DMS153 treated with DMSO at 0.1 percent for 48 hours (cell line): Measurements from ENCODE around the gene SPO11.
A peak's percentile ranks its signal among the peaks of the same experiment; 100 is the strongest.

Source experiments
- DNase-seq: peaks from one replicate; lab custom pipeline; 2025; ENCODE audit not compliant: unreplicated experiment; lab: John Stamatoyannopoulos, UW

SPO11 gene

DNA sequence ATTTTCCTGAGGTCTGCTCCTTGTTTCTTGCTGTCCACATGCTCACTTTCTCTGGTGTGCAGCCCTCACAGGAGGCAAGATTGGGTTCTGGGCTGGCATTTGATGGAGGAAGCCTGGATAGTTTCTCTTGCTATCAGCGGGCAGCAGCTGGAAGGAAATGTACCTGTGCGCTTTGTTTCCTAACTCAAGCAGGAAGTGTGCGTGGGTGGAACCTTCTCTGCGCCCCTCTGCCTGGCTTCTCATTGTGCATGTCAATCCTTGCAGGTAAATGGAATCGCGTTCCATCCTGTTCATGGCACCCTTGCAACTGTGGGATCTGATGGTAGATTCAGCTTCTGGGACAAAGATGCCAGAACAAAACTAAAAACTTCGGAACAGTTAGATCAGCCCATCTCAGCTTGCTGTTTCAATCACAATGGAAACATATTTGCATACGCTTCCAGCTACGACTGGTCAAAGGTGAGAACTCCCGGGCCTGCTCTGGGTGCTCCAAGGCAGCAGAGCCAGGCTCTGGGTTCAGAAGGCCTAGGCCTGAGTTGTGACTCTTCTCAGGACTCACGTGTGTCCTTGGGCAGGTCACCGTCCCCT, 44.8 kb downstream of the SPO11 start:
- DNase-seq: no peak

DNA sequence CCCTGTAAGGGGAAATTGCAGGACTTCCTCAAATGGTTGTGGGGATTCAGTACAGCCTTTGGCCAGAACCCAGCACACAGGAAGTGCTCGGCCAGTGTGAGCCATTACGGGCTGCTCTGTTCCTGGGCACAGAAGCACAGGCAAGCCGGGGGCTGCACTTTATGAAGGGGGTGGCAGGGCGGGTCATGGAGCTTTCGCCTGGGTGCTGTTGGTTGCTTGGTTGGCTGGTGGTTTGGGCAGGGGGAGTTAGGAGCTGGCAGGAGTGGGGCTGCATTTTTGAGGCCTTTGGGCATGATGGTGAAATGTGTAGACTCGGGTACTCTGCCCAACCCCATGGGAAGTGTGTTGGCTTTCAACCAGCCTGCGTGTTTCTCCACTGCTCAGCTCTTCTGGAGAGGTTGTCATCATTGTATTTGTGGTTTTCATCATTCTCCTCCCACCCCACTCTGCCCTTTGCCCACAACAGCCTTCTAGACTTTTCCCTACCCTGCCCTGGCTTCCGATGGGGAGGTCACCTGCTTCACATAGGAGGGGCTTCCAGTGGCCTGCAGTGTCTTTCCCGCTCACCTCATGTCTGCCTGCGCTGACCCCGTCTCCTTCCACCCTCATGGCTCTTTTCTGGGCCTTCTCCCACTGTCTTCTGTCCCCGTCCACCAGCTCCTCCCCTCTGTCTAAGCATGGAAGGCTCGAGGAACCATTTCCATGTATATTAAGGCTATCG, 45.5 kb downstream of the SPO11 start:
- no peak for DNase-seq

DNA sequence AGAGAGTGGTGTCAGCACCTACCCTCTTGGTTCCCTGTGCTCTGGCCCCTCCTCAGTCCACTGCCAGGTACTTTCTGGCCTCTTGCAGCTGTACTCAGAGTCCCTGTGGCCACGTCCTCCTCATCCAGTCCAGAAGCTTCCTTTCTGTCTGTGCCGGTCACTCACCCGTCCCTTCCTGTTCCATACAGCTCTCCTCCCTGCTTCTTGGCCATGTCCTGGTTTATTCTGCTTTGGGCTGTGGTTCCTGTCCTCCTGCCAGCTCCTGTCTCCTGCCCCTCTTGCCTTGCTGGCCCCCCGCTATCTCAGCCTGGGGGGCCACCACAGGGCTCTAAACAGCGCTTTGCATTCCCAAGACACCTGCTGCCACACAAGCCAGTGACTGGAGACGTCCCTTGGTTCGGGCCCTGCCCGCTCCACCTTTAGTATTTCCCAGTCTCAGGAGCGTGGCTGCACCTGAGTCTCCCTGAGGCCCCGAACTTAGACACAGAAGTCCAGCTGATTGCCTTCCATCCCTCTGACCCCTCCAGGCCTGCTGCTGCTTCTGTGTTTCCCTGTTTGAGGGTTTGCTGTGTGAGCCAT, 46.1 kb downstream of the SPO11 start:
- no peak for DNase-seq

DNA sequence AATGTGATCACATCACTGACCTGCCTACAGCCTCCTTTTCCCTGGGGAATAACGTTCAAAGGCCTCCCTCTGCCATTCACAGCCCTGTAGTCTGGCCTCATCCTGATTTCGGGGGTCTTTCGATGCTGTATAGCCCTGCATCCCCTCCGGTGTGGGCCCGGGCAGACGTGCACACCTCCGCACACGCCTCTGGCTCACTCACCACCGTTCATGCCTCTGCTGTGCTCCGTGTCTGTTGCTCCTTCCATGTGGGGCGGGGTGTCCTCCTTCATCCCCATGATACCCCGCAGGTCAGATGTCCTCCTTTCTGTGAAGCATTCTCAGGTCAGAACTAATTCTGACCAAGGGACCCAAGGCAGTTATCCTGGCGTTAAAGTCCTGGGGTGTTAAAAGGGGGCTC, 47.7 kb downstream of the SPO11 start:
- no peak for DNase-seq

DNA sequence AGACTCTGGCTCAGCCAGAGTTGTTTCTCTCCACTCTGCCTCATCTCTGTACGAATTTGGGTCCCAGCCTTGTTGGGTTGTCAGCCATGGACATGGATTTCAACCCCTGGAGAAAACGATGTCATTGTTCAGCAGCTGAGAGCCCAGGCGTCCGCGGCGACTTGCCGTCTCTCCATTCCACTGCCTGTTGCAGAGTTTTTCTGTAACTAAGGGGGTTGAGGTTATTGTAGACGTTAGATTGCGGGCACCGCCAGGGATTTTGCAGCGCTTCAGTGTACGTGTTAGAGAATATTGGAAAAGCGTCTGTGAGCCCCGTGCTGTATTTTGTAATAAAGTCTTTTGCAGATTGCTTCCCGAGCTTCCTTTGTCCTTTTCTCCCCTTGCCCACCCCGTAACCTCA, 48.5 kb downstream of the SPO11 start:
- DNase-seq: no peak

DNA sequence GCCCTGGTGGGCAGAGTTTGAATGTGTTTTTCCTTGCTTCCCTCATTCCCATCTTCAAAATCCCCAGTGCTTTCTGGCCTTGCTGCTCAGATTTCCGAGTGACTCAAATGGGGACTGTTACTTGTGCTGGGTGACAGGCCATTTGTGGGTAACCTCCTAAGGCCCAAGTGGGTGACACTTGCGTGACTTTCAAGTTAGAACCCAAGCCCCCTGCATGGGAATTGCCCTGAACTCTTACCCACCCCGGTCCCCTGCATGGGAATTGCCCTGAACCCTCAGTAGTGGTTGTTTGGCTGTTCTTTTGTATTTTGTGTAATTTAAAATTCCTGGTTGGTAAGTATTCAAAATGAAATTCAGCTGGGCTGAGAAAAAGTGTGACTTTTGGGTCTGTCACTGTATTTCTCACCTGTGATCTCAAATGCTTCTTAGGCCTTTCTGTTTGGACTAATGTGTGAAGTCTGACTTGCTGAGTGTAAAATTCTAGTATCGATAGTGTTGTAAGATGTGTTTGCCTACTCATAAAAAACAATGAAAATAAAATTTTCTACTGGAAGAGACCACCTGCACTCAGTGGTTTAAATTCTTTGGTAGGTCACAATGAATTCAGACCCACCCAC, 49.2 kb downstream of the SPO11 start:
- no peak for DNase-seq

DNA sequence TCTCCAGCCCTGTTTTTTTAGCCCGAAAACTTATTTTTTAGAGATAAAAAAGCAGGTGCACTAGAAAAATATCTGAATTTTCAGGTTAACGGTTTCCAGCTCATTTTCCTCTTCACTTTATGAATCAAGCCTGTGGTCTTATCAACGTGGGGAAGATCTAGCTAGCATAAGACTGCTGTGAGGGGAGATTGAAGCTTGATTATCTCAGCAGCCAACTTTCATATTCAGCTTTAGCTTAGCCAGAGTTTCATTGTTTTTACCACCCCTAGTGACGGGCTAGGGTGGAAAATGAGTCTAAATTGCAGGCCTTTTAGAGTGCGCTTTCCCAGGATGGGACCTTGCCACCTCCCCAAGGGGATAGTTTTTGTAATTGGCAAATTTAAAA, 49.7 kb downstream of the SPO11 start:
- DNase-seq: no peak

DNA sequence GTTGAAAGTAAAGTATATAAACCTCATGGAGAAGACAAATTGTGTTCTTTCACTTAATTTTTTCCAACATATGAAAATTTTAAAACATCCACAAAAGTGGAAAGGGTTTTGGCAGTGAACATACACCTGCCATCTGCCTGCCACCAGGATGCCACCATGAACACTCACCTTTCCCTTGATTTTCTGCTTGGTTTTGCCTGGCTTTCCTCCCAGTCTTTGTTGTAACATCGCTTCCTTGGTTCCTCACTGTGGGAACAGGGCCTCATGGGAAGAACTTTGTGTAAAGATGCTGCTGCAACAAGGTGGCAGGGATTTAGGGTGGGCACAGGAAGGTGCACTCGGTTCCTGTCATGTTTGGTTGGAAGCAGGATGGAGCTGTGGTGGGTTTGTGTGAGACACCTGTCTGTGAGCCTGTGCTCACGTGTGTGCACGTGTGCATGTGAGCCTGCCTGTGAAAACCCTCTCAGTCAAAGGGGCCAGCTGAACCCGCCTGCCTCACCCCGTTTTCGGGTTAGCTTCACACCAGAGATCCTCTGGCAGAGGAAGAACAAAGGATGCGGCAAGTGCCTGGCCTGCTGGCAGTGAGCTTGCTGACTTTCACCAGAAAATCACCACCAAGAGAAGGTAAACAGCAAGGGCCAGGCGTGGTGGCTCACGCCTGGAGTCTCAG, 50.6 kb downstream of the SPO11 start:
- DNase-seq: no peak

DNA sequence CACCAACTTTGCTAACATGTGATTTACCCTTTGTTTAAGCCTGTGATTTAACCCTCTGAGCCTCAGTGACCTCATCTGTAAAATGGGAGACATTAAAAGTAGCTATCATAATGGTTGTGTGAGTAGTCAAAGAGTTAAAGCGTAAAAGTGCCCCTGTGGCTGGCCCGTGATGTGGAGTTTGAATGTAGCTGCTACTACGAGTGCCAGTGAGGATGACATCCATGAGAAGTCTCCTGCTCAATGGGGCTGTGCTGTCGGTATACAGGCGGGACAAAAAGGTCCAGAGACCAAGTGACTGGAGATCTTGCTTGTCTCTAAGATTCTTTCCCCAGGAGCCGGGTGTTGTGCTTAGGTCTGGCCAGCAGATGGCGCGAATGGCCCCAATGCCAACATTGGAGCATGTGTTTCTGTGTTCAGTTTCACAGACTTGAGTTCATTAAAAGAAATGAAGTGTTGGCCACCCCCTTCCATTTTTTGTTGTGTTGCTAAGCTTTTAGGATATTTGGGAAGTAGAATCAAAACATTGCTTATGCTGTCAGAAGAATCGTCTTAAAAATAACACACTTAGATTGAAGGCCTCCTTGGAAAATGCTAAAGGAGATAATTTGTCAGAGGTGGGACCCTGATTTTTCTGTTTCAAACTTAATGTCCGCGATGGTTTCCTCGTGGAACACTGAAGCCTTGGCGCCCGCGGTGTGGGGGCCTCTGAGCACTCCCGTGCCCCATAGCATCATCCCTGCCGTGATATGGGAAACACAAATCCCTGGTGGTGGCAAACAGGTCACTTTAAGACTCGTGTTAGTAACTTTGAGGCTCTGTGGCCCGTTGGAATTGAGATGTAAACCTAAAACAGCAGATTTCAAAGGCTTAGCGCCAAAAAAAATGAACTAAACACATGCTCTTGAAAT, 52.2 kb downstream of the SPO11 start:
- peak; percentile 43 for DNase-seq

DNA sequence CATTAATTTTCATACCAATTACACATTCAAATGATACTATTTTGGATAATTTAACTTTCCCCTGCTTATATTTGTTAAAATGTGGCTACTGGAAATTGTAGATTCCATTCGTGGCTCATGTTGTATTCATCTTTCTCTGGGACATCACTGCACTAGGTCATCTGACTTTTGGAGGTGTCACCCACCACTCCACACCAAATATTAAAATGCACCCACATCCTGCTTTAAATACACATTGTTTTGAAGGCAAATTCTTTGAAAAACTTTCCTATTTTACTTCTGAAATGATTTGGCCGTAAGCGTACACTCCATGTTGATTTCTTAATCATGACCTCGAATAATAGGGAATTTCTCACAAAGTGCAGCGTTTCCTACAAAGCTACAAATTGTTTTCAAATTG, 52.9 kb downstream of the SPO11 start:
- DNase-seq: no peak

DNA sequence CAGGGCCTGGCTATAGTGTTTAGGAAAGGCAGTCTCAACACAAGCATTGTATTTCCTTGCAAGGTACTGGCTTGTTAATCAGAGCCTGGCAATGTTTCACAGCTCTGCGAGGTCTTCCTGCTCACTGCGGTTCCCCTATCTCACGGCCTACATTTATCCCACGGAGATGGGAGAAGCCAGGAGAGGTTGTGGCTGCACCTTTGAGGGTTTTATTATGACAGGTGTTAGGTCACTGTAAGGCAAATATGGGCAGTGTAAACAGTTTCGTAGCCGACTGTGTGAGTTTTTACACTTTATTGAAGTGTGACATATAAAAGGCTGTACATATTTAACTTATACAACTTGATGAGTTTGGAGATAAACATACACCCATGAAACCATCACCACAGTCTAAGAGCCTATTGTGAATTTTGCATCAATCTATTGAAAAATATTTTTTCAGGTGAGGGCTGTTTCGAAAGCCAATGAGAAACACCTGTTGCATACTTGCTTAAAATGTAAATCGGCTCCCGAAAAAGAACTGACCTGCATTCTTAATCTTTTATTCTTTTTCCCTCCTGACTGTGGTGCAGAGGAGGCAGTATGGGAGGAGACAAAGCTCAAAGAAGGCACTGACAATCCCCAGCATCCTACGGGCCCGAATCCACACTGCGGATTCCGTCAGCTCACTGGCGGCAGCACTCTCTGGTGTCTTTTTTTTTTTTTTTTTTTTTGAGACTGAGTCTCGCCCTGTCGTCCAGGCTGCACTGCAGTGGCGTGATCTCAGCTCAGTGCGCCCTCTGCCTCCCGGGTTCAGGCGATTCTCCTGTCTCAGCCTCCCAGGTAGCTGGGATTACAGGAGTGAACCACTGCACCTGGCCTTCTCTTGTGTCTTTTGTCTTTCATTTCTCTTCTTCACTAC, 54.1 kb downstream of the SPO11 start:
- peak; percentile 31 for DNase-seq

DNA sequence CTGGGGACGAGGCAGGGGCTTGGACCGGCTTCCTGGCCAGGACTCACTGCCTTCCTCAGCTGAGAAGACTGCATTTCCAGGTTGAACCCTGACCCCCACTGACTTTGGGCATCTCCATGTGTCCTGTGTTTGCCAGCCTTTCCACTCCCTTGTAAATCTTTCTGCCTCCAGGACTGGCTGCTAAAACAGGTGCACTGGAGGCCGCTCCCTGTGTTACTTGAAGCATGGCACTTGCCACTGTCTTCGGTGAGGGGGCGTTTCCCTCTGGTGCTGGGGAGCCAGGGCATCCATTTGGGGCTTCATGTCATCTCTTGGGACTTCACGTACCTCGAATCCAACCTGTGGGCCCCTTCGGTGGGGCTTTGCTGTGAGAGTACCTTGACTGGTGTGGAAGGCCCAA, 54.9 kb downstream of the SPO11 start:
- DNase-seq: no peak

DNA sequence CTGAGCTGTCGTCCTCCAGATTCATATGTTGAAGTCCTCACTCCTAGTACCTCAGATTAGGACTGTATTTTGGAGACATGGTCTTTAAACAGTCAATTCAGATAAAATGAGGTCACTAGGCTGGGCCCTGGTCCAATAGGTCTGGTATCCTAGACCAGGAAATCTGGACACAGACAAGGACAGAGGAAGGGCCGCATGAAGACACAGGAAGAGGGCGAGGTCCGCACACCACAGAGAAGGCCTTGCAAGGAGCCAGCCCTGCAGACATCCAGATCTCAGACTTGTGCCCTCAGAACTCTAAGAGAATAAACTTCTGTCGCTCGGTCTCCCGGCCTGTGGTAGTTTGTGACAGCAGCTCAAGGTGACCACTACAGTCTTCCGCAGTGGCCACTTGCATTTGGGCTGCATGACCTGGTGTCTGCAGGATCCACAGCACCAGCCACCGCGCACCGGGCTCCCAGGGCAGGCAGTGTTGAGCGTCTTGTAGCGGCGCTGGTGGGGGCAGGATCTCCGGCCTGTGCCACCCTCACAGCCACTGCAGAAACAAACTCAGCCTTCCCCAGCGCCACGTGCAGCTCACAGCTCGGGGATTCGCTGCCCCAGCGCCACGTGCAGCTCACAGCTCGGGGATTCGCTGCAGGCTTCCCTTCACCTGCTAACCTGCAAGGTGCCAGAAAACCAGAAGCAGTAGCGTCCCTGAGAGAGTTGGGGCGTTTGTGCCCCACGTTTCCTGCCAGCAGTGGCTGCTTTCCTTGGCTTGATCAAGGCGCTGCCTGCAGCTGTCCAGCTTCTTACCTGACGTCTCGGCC, 55.6 kb downstream of the SPO11 start:
- no peak for DNase-seq

DNA sequence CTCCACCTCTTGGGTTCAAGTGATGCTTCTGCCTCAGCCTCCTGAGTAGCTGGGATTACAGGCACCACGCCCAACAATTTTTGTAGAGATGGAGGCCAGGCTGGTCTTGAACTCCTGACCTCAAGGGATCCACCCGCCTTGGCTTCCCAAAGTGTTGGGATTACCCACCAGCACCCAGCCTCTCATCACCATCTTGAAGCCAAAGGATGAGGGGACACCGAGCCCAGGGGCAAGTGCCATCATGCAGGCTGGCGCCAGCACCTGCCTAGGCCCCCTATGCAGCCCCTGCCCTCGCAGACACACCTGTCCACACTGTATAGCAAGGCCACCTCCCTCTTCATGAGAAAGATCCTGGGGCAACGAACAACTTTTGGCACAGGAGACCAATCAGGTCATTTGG, 56.3 kb downstream of the SPO11 start:
- no peak for DNase-seq

DNA sequence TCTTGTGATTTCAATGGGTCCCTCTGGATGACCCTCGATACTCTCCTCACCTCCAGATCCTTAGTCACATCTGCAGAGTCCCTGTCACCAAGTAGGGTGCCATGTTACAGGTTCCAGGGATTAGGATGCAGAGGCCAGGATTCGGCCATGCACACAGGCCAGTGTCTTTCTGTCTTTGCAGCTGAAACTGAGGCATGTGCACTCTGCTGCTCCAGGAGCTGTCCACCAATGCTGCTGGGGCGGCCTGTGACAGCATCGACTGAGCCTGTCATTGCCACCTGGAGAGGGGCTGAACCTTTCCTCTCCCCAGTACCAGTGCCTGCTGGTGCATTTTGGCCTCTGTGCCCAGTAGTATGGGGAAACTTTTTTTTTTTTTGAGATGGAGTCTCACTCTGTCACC, 57.2 kb downstream of the SPO11 start:
- DNase-seq: no peak

DNA sequence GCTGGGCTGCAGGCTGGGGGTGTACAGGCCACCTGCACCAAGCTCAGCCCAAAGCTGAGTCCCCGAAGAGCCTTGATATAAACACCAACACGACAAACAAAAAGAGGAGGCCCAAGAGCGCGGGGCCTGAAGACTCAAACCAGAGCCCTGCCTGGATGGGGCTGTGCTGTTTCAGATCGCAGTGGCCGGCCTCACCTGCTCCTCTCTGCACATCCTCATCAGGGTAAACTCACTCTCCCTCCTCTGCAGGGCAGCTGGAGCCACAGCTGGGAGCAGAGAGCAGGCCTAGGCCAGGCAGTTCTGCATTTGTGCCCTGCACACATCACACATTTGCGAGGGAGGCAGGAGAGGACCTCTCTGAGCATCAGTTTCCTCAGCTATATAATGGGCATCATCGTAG, 57.9 kb downstream of the SPO11 start:
- no peak for DNase-seq

DNA sequence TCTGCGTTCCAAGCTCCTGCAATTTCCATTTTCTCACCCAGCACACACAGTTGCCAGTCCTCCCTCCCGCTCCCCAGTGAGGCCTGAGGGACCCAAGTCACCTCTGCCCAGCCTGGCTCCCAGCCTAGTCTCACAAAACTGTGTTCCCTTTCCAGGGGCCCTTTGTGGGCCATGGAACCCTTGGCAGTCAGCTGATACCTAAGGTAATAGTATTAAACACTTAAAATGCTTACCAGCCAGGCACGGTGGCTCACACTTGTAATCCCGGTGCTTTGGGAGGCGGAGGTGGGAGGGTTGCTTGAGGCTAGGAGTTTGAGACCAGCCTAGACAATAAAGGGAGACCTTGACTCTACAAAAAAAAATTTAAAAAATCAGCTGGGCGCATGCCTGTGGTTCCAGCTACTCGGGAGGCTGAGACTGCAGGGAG, 58.4 kb downstream of the SPO11 start:
- no peak for DNase-seq

DNA sequence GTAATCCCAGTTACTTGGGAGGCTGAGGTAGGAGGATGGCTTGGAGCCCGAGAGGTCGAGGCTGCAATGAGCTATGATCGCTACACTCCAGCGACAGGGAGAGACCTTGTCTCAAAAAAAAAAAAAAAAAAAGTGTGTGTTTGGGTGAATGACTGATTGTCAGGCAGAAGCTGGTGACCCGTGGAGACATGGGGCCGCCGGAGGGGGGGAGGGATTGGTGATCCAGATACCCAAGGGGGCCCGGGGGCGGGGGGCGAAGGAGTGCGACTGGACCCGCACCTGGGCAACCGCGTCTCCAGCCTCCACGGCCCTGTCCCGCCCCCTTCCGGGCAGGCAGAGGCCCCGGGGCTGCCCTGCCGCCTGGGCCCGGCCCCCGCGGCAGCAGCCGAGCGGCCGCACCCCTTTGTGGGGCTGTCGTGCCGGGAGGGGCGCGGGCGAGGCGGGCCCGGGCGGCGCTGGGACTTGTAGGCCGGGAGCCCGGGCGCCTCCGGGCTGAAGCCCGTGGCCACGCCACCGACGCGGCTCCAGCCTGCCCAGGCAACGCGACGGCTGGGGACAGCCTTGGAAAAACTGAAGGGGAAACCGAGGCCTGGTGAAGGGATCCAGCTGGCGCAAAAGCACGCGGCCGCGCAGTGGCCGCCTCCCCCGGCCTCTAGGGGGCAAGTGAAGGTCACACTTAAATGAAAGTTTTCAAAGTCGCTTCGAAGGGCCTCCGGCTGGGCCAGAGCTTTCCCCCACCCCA, 59.5 kb downstream of the SPO11 start:
- peak; percentile 63 for DNase-seq
